Mesodermal cell (in vitro differentiated cells): ENCODE data around the gene SH3TC2.

Source experiments
- H3K27ac ChIP-seq: 2 replicates; pipeline ENCODE4 v1.7.0; 2013; ENCODE audit warnings: mild to moderate bottlenecking, low read depth, low read length, moderate library complexity; ENCODE audit not compliant: severe bottlenecking
- H3K36me3 ChIP-seq: 2 replicates; pipeline ENCODE4 v1.7.1; 2013; ENCODE audit warnings: mild to moderate bottlenecking, low read length, moderate library complexity; ENCODE audit not compliant: control insufficient read depth, insufficient read depth
- H3K4me1 ChIP-seq: one replicate; pipeline ENCODE4 v1.7.1; 2013; ENCODE audit warnings: mild to moderate bottlenecking, low read length; ENCODE audit not compliant: insufficient read depth, control insufficient read depth, poor library complexity, severe bottlenecking
- H3K4me3 ChIP-seq: 2 replicates; pipeline ENCODE4 v1.7.0; 2013; ENCODE audit warnings: low read length, control low read depth, mild to moderate bottlenecking; ENCODE audit not compliant: insufficient read depth, poor library complexity, severe bottlenecking; ENCODE audit errors: extremely low read depth
- H3K9me3 ChIP-seq: 2 replicates; pipeline ENCODE4 v1.7.1; 2013; ENCODE audit warnings: mild to moderate bottlenecking, low read length, moderate library complexity; ENCODE audit not compliant: control insufficient read depth
- WGBS, 2 experiments: methylation state at CpG; one replicate each; pipeline ENCODE4 v1.1.5; 2013; ENCODE audit warnings: missing lambda C conversion rate in 2 of 2; ENCODE audit not compliant: insufficient coverage in 2 of 2; 5-methylcytosine and 5-hydroxymethylcytosine counted together

Gene SH3TC2

DNA sequence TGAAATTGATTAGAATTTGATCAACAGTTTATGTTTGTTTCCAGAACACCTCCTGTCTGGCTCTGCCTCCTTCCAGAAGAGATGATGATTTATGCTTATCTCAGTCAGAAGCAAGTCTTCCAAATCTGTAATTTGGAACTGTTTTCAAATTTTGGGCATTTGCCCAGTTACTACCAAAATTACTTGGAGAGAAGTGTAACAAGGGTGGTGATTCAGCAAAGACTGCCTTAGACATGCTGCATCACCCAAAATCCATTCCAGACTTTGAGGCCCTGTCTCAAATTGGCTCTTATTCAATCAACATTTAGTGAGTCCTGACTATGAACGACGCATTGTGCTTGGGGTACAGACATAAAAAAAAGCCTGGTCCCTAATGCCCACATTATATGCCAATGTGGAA is 89.4 kb downstream of the SH3TC2 start:
- peaks cover 19% of the 10 kb centered on the region for H3K4me1 ChIP-seq
- H3K36me3 ChIP-seq = no peaks in the 10 kb centered on the region
- H3K4me3 ChIP-seq = no peak overlapping the region
- peak overlapping the region; percentile 78 for H3K27ac ChIP-seq
- H3K9me3 ChIP-seq = no peaks in the 10 kb centered on the region
- WGBS, 2 experiments = 93 to 94% methylated on average over 2 of the region's 2 CpGs

DNA sequence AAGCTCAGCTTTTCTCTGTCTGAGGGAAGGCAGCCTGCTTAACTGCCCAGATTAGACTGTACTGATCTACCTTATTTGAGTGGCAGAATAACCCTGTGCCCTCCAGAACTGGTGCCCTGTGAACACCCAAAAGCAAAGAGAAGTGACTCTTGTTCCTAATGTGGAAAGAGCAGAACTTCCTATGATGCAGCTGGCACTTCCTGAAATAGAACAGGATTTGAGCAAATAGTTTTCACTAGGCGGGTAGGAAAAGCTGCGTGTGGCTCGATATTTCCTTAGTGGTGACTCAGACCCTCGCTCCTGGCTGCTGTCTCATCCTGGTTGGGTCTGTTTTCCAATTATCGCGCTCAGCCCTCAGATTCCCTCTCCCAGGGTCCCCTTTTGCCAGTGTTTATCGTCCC is 89.9 kb downstream of the SH3TC2 start:
- peak overlapping the region; percentile 78 for H3K27ac ChIP-seq
- no peak overlapping the region for H3K4me3 ChIP-seq
- H3K36me3 ChIP-seq = no peaks in the 10 kb centered on the region
- peaks cover 19% of the 10 kb centered on the region for H3K4me1 ChIP-seq
- WGBS, 2 experiments = 54 to 55% methylated on average over 4 to 6 of the region's 7 CpGs
- H3K9me3 ChIP-seq = no peaks in the 10 kb centered on the region

DNA sequence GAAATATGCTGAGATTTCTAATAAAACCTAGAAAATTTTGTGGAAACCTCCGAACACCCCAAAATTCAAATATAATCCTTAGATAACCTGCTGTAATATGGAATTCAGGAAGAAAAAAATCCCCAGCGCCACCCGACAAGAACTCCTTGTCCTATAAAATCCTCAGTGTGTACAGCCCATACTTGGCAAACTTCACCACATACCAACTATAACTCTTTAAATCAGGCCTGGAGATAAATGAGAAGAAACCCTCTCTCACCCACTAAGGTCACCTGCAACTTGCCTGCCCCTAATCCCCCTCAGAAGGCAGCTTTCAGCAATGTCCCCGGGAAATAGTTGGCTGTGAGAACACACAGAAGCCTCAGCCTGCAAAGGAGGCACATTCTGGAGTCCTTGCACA is 90.5 kb downstream of the SH3TC2 start:
- Histone ChIP-seq H3K36me3 (no peaks in the 10 kb centered on the region), H3K27ac (peak overlapping the region; percentile 78), H3K4me1 (peaks cover 19% of the 10 kb centered on the region), H3K9me3 (no peaks in the 10 kb centered on the region), H3K4me3 (no peak overlapping the region)
- 90 to 100% methylated on average over 1 of the region's 4 CpGs for WGBS, 2 experiments

DNA sequence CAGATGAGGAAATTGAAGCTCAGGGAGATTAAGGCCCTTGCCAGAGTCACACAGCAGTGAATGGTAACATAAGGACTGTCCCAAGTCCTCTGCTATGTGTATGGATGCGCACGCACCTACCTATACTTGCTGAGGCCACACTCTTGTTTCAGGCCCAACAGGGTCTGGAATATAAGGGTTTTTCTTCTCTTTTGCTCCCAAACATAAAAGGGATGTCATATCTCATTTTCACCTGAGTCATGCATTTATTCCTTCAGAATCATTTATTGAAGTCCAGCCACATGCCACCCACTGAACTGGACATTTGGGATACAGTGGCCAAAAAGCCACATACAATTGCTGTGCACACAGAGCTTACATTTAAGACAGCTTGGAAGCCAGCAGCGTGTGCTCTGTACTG is 92.0 kb downstream of the SH3TC2 start:
- WGBS, 2 experiments = 96 to 100% methylated on average over 2 of the region's 3 CpGs
- H3K27ac ChIP-seq = no peak overlapping the region
- no peaks in the 10 kb centered on the region for H3K9me3 ChIP-seq
- no peaks in the 10 kb centered on the region for H3K36me3 ChIP-seq
- peaks cover 21% of the 10 kb centered on the region for H3K4me1 ChIP-seq
- H3K4me3 ChIP-seq = no peak overlapping the region

DNA sequence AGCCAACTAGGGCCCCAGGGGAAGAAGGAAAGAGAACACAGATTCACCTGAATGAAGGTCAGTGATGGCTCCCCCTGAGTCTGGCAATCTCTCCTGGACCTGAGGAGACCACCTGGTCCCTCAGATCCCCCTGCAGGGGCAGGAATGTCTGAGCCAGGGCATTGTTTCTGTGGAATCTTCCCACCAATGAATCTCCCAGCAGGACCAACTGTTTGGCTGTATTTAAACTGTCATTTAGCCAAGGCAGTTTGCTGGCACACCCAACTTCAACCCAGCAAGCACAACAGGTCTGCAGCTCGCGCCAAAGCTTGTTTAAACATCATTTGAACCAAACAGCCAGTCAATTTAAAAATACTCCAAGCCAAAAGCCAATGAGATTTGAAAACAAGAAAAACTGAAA is 92.6 kb downstream of the SH3TC2 start:
- peaks cover 27% of the 10 kb centered on the region for H3K4me1 ChIP-seq
- 81% methylated on average over 2 of the region's 2 CpGs; no CpG with 5 or more reads in 1 of the 2 experiments for WGBS, 2 experiments
- H3K36me3 ChIP-seq = no peaks in the 10 kb centered on the region
- no peak overlapping the region for H3K27ac ChIP-seq
- no peak overlapping the region for H3K4me3 ChIP-seq
- H3K9me3 ChIP-seq = no peaks in the 10 kb centered on the region

DNA sequence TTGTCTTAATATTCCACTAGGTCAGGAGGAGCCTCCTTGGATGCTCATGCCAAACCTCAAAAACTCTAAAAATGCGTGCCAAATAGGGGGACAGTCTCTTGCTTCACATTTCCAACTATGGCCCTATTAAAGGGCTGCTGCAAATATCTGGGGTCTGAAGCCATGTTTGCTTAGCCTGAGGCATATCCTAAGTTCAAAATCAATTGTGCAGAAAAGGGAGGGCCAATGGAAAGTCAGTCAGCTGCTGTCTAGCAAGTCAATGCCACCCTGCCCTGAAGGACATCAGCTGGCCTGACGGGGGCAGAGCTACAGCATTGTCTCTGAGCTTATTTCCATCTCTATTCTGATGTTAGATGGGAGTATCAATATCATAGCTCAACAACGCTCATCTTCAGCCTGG is 93.6 kb downstream of the SH3TC2 start:
- Histone ChIP-seq H3K4me3 (no peak overlapping the region), H3K36me3 (no peaks in the 10 kb centered on the region), H3K27ac (no peak overlapping the region), H3K4me1 (peaks cover 24% of the 10 kb centered on the region), H3K9me3 (no peaks in the 10 kb centered on the region)
- WGBS, 2 experiments = 100% methylated on average over 1 of the region's 3 CpGs

DNA sequence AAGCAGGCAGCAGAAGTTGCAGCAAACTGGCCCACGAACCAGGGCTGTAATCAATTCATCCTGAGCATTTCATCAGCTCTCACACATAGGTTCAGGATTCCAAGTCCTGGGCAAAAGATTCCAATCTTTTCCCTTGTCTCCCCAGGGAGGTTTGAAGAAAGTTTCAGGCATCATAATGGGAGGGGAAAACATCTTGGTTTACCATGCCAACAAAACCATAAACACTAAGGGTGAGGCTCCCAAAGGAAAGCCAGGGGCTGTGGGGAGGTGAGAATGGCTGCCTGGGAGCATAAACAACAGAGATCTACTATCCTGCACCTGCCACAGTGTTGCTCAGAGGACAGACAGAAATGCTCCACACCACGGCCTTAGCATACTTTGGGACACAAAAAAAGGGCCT is 94.6 kb downstream of the SH3TC2 start:
- WGBS, 2 experiments = 83 to 100% methylated on average over 1 to 2 of the region's 2 CpGs
- H3K4me1 ChIP-seq = peaks cover 19% of the 10 kb centered on the region
- H3K36me3 ChIP-seq = no peaks in the 10 kb centered on the region
- no peak overlapping the region for H3K27ac ChIP-seq
- no peaks in the 10 kb centered on the region for H3K9me3 ChIP-seq
- no peak overlapping the region for H3K4me3 ChIP-seq

DNA sequence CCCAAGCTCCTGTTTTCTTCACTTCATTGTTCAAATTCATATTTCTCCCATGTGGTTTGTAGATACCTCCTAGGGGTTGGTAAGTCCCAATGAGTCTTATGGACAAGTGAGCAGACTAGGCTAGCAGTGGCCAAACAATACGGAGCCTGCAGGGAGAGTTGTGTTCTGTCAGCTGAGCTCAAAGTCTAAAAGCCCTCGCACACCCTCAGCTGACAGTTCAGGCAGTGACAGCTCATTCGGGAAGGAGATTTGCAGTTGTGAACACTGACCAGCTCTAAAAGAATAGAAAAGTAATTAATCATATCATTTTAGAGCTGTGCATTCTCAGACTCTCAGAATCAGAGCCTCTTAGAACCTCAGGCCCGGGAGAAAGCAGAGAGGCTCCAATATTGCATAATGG is 95.1 kb downstream of the SH3TC2 start:
- no peak overlapping the region for H3K4me3 ChIP-seq
- H3K36me3 ChIP-seq = no peaks in the 10 kb centered on the region
- peaks cover 14% of the 10 kb centered on the region for H3K4me1 ChIP-seq
- no peaks in the 10 kb centered on the region for H3K9me3 ChIP-seq
- no peak overlapping the region for H3K27ac ChIP-seq
- WGBS, 2 experiments = 90 to 91% methylated on average over 3 of the region's 4 CpGs

DNA sequence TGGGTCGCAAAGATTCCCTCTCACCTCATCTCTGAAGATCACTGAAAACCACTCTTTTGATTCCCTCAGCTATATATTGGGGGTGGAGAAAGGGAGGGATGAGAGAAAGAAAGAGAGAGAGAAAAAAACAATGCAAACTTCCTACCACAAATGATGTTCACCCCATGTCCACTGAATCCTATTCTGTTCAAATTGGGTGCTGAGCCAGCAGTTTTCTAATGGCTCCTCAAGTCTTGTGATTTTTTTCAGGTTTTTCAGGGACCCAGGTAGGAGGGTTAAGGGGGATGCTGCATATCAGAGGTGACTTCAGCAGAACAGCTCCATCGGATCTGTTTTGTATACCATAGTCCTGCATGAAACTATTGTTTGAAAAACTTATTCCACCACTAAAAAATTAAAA is 95.9 kb downstream of the SH3TC2 start:
- H3K4me3 ChIP-seq = no peak overlapping the region
- no peaks in the 10 kb centered on the region for H3K9me3 ChIP-seq
- no peak overlapping the region for H3K27ac ChIP-seq
- WGBS, 2 experiments = 60 to 80% methylated on average over 1 of the region's 2 CpGs
- H3K4me1 ChIP-seq = peaks cover 9% of the 10 kb centered on the region
- H3K36me3 ChIP-seq = no peaks in the 10 kb centered on the region

DNA sequence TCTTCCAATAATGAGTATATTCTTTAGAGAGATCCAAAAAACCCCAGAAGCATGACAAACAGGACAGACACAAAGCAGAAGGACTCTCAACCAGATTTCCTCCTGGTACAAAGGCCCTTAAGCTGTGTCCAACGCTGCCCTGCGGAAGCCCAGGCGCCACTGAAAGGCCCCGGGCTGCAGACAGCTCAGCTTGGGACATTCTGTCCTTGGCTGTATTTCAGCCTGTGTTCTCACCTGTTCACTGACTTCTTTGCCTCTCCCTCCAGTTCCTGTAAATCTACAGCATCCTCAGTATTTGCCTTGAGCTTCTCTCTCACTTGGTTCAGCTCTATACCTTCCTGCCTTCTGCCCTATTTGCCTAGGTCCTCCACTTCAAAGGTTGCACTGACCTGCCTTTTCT is 96.5 kb downstream of the SH3TC2 start:
- peak overlapping the region; percentile 17 for H3K27ac ChIP-seq
- no peaks in the 10 kb centered on the region for H3K9me3 ChIP-seq
- H3K36me3 ChIP-seq = no peaks in the 10 kb centered on the region
- peaks cover 9% of the 10 kb centered on the region for H3K4me1 ChIP-seq
- H3K4me3 ChIP-seq = no peak overlapping the region
- 93 to 94% methylated on average over 4 of the region's 4 CpGs for WGBS, 2 experiments

DNA sequence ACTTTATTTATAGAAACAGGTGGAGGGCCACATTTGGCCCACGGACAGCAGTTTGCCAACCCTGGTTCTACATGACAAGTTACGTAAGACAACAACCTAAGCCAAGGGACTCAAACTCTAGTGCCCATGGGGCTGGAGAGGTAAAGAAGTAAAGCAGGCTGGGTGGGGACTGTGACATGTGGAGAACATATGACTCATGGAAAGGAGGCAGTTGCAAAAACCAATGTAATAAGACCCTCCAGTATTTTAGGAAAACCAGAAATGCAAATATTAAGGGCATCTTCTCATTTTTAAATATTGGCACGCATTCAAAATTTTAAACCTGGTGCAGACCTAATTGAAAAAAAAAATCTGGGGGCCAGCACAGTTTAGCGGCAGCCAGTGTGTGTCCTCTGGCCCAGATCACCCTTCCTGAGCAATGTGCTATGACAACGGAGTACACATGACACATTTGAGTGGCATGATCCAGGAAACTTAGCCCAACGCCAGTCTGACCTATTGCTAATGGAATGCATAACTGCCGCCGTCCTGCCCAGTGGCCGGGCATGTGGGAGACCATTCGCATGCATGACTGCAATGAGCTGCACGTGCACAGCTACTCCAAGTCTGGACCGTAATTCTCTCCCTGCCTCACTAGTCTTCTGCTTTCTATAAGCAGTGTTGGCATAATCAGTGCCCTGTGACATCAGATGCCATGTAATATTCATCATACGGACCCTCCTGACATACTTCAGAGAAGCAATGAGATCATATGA is 97.2 kb downstream of the SH3TC2 start:
- no peaks in the 10 kb centered on the region for H3K36me3 ChIP-seq
- H3K4me1 ChIP-seq = peaks cover 9% of the 10 kb centered on the region
- no peaks in the 10 kb centered on the region for H3K9me3 ChIP-seq
- H3K27ac ChIP-seq = peak overlapping the region; percentile 63
- 88 to 91% methylated on average over 11 of the region's 13 CpGs for WGBS, 2 experiments
- no peak overlapping the region for H3K4me3 ChIP-seq
